Measurements from ENCODE around the gene ACSF2.

GRCh38 chr17:50508573-50509460 lies 82.8 kb downstream of the ACSF2 start:
- TF ChIP-seq CTCF (IDR thresholded peaks at IDR 0.05), result peak in 1 of 7 experiments; percentile 20
- TF ChIP-seq POLR2A (IDR thresholded peaks at IDR 0.05), result no peak
- no peak for TF ChIP-seq POLR2AphosphoS5 (IDR thresholded peaks at IDR 0.05)
